ENCODE data around the gene SUPT20HL2. TPM values are rescaled to one million over a fixed set of nuclear protein-coding genes. Genes with fewer than 3 reads are reported as not detected.
A peak's percentile ranks its signal among the peaks of the same experiment; 100 is the strongest.

Gene SUPT20HL2
- total RNA-seq, 1 experiment from 2014 or later, result not detected

DNA sequence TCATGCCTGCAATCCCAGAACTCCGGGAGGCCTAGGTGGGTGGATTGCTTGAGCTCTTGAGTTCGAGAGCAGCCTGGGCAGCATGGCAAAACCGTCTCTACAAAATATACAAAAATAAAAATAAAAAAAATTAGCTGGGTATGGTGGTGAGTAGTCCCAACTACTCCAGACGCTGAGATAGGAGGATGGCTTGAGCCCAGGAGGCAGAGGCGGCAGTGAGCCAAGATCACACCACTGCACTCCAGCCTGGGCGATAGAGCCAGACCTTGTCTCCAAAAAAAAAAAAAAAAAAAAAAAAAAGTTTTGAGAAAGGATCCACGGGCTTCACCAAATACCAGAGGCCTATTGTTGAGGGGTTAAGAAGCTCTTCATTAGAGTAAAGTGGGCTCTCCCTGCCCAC lies 8.0 kb downstream of the SUPT20HL2 start (continued):
- TF ChIP-seq, protein P1, sequence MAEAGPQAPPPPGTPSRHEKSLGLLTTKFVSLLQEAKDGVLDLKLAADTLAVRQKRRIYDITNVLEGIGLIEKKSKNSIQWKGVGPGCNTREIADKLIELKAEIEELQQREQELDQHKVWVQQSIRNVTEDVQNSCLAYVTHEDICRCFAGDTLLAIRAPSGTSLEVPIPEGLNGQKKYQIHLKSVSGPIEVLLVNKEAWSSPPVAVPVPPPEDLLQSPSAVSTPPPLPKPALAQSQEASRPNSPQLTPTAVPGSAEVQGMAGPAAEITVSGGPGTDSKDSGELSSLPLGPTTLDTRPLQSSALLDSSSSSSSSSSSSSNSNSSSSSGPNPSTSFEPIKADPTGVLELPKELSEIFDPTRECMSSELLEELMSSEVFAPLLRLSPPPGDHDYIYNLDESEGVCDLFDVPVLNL (CRISPR knock-in tag; IDR thresholded peaks at IDR 0.05; ENCODE audit: borderline replicate concordance, low read depth), result no peak
- TF ChIP-seq FOXK1 (CRISPR knock-in tag; IDR thresholded peaks at IDR 0.05), result no peak
- TF ChIP-seq, protein P2, sequence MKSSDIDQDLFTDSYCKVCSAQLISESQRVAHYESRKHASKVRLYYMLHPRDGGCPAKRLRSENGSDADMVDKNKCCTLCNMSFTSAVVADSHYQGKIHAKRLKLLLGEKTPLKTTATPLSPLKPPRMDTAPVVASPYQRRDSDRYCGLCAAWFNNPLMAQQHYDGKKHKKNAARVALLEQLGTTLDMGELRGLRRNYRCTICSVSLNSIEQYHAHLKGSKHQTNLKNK (CRISPR knock-in tag; IDR thresholded peaks at IDR 0.05), result no peak
- TF ChIP-seq NFE2L1 (CRISPR knock-in tag; IDR thresholded peaks at IDR 0.05), result no peak

DNA sequence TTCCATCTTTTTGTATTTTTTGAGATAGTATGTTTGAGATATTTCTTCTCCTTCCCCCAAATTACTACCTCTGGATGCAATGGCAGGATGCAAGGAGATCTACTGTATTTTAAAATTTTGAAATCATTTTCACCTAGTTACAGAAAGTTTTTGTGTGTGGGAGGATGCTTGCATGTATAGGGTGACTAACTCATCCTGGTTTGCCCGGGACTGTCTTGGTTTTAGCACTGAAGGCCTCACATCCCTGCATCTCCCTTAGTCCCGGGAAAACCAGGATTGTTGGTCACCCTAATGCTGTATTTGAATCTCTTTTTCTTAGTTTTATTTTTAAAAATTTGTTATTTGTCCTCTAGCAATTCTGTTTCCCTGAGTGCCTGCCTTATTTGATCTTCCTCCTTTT lies 12.1 kb downstream of the SUPT20HL2 start:
- Mint-ChIP-seq H3K4me1 (peaks cover 16% of the 10 kb centered on the region), H3K4me3 (no peak overlapping the region), H3K27me3 (ENCODE audit: low read depth) (no peaks in the 10 kb centered on the region), H3K9me3 (no peaks in the 10 kb centered on the region), H3K27ac (no peak overlapping the region), H3K36me3 (no peaks in the 10 kb centered on the region)
- ChIA-PET POLR2A (no interaction called here), CTCF (no interaction called here)
- ATAC-seq (no peak), DNase-seq (ENCODE audit: low spot score) (no peak)
- TF ChIP-seq, protein P3, sequence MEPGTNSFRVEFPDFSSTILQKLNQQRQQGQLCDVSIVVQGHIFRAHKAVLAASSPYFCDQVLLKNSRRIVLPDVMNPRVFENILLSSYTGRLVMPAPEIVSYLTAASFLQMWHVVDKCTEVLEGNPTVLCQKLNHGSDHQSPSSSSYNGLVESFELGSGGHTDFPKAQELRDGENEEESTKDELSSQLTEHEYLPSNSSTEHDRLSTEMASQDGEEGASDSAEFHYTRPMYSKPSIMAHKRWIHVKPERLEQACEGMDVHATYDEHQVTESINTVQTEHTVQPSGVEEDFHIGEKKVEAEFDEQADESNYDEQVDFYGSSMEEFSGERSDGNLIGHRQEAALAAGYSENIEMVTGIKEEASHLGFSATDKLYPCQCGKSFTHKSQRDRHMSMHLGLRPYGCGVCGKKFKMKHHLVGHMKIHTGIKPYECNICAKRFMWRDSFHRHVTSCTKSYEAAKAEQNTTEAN (CRISPR knock-in tag; IDR thresholded peaks at IDR 0.05), result no peak

DNA sequence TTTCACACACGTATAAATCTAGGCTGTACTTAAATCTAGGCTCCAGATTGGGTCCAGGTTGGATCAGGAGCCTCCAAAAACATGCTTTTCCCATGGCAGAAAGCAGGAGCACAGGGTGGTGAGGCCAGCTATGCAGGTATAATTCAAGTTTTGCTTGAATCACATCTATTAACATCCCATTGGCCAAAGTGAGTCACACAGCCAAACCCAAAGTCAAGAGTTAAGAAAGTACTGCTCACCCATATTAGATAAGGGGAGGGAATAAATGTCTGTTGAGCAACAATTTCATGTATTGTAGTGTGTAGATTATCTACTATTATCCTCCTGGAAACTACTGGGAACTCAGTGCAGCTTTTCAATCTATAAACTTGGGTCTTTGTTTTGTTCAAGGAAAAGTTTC lies 12.8 kb downstream of the SUPT20HL2 start:
- Mint-ChIP-seq H3K4me3 (no peak overlapping the region), H3K27me3 (ENCODE audit: low read depth) (no peaks in the 10 kb centered on the region), H3K9me3 (no peaks in the 10 kb centered on the region), H3K4me1 (peaks cover 16% of the 10 kb centered on the region), H3K36me3 (no peaks in the 10 kb centered on the region), H3K27ac (no peak overlapping the region)
- TF ChIP-seq, protein P4, sequence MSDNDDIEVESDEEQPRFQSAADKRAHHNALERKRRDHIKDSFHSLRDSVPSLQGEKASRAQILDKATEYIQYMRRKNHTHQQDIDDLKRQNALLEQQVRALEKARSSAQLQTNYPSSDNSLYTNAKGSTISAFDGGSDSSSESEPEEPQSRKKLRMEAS (CRISPR knock-in tag; IDR thresholded peaks at IDR 0.05), result no peak
- TF ChIP-seq SMAD3 (CRISPR knock-in tag; IDR thresholded peaks at IDR 0.05; ENCODE audit: borderline replicate concordance), result no peak
- TF ChIP-seq IRF2 (CRISPR knock-in tag; IDR thresholded peaks at IDR 0.05; ENCODE audit: borderline replicate concordance, low read depth), result no peak
- TF ChIP-seq FOXP1 (CRISPR knock-in tag; IDR thresholded peaks at IDR 0.05; ENCODE audit: borderline replicate concordance), result no peak
- ChIA-PET POLR2A (no interaction called here), CTCF (no interaction called here)
- ATAC-seq (no peak), DNase-seq (ENCODE audit: low spot score) (no peak)

DNA sequence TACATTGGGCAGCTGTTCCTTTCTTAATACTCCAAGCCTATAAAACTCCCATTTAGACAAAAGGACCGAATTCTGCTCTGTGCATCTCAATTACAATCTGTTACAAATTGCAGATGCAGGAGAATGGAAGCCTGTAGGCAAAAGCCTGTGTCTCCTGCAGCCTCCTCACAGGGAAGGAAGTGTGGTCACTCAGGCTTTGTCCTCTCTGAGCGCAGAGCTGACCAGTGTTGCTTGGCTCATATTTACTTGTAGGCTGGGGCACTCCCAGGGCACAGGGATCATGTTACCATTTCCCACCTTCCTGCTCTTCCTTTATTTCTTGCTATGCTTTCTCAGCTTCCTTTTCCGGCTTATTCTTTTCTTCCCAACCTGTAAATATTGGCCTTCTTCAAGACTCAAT lies 15.7 kb downstream of the SUPT20HL2 start:
- 0 out of 2 replicates have a peak, but pooled peaks have one; percentile 28 for ATAC-seq
- Mint-ChIP-seq H3K36me3 (no peaks in the 10 kb centered on the region), H3K27ac (peak overlapping the region; percentile 53), H3K27me3 (ENCODE audit: low read depth) (no peaks in the 10 kb centered on the region), H3K9me3 (no peaks in the 10 kb centered on the region), H3K4me1 (peaks cover 19% of the 10 kb centered on the region), H3K4me3 (no peak overlapping the region)
- POLR2A ChIA-PET, result no interaction called here
- DNase-seq (ENCODE audit: low spot score), result no peak
- TF ChIP-seq, protein P5, sequence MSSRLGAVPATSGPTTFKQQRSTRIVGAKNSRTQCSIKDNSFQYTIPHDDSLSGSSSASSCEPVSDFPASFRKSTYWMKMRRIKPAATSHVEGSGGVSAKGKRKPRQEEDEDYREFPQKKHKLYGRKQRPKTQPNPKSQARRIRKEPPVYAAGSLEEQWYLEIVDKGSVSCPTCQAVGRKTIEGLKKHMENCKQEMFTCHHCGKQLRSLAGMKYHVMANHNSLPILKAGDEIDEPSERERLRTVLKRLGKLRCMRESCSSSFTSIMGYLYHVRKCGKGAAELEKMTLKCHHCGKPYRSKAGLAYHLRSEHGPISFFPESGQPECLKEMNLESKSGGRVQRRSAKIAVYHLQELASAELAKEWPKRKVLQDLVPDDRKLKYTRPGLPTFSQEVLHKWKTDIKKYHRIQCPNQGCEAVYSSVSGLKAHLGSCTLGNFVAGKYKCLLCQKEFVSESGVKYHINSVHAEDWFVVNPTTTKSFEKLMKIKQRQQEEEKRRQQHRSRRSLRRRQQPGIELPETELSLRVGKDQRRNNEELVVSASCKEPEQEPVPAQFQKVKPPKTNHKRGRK (CRISPR knock-in tag; IDR thresholded peaks at IDR 0.05; ENCODE audit: borderline replicate concordance), result no peak
- TF ChIP-seq, protein P6, sequence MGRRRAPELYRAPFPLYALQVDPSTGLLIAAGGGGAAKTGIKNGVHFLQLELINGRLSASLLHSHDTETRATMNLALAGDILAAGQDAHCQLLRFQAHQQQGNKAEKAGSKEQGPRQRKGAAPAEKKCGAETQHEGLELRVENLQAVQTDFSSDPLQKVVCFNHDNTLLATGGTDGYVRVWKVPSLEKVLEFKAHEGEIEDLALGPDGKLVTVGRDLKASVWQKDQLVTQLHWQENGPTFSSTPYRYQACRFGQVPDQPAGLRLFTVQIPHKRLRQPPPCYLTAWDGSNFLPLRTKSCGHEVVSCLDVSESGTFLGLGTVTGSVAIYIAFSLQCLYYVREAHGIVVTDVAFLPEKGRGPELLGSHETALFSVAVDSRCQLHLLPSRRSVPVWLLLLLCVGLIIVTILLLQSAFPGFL (CRISPR knock-in tag; IDR thresholded peaks at IDR 0.05; ENCODE audit: borderline replicate concordance), result no peak
- no peak for TF ChIP-seq RORB (CRISPR knock-in tag; IDR thresholded peaks at IDR 0.05)
- CTCF ChIA-PET, result interaction anchor here (0.6 kb wide), 1 partner anchor 11 kb away, joined by 3 read pairs; no protein-coding TSS in a partner anchor

All from WTC11 (cell line).